Vagina (tissue), 2 donors: ENCODE data around the gene AADAC.

Experiments
- POLR2A ChIP-seq, 2 donors: fragments of 450-650 bp; IDR thresholded peaks; one replicate each; pipeline ENCODE4 v1.6.1; 2017; ENCODE audit warnings: antibody characterized with exemption in 2 of 2, mild to moderate bottlenecking in 2 of 2, moderate library complexity in 2 of 2
- POLR2AphosphoS5 ChIP-seq, 2 donors: sonication (generic); formaldehyde crosslinking; IDR thresholded peaks; one replicate each; pipeline ENCODE4 v1.9.0; 2017; ENCODE audit warnings: antibody characterized with exemption in 2 of 2, mild to moderate bottlenecking in 2 of 2, low read depth in 1 of 2; ENCODE audit not compliant: insufficient read depth in 1 of 2
- TF ChIP-seq, protein P1 (sequence below), 3 experiments: fragments of 450-650 bp in 2 of 3; fragments of 200-600 bp in 1 of 3; sonication (generic) in 1 of 3; IDR thresholded peaks; one replicate each; pipeline ENCODE4 v1.5.1; 2017 to 2019; ENCODE audit warnings: antibody characterized with exemption in 3 of 3, mild to moderate bottlenecking in 2 of 3, moderate library complexity in 2 of 3

GRCh38 chr3:151811474-151811873 is 2.4 kb upstream of the AADAC start:
- TF ChIP-seq, protein P1, sequence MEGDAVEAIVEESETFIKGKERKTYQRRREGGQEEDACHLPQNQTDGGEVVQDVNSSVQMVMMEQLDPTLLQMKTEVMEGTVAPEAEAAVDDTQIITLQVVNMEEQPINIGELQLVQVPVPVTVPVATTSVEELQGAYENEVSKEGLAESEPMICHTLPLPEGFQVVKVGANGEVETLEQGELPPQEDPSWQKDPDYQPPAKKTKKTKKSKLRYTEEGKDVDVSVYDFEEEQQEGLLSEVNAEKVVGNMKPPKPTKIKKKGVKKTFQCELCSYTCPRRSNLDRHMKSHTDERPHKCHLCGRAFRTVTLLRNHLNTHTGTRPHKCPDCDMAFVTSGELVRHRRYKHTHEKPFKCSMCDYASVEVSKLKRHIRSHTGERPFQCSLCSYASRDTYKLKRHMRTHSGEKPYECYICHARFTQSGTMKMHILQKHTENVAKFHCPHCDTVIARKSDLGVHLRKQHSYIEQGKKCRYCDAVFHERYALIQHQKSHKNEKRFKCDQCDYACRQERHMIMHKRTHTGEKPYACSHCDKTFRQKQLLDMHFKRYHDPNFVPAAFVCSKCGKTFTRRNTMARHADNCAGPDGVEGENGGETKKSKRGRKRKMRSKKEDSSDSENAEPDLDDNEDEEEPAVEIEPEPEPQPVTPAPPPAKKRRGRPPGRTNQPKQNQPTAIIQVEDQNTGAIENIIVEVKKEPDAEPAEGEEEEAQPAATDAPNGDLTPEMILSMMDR (IDR thresholded peaks at IDR 0.05): no peak
- TF ChIP-seq POLR2AphosphoS5 (IDR thresholded peaks at IDR 0.05; ENCODE audit: insufficient read depth in 1 of 2, low read depth in 1 of 2) (no peak), POLR2A (IDR thresholded peaks at IDR 0.05) (no peak)
